ENCODE results near the gene SFXN5. TPM values are rescaled to one million over a fixed set of nuclear protein-coding genes. Genes with fewer than 3 reads are reported as not detected.

The SFXN5 gene
- total and polyA plus RNA-seq, 2 of the 8 experiments (the other 6 are each of a cell fraction or from before 2014, with no cell fraction given) = 29.3 to 33.1 TPM

DNA sequence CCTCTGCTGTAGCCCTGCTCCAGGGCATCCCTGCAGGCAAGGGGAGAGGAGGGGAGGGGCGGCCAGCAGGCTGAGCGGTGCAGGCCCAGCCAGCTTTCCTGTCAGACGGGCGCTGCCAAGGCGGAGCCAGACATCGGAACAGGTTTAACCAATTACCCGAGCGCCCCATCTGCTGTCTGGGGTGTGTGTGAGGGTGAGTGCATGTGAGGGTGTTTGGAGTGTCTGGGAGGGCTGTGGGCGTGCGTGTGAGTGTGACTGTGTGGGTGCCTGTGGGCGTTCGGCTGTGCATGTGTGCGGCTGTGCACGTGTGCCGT is 134.2 kb downstream of the SFXN5 start:
- Histone ChIP-seq H3K79me1 (ENCODE audit: low read depth, low read length) (no peaks in the 10 kb centered on the region), H4K8ac (ENCODE audit: extremely low read depth, insufficient read depth, low read length) (peak overlapping the region; percentile 42; the same call in 1 of the 2 replicates), H3K36me3 (ENCODE audit: control insufficient read depth in 2 of 4, insufficient read depth in 4 of 4, low read length in 3 of 4) (no peaks in the 10 kb centered on the region), H3K4me1 (replicated peaks in 1 of 4; ENCODE audit: control insufficient read depth in 3 of 4, insufficient read depth in 4 of 4, low read length in 3 of 4) (peaks cover 0 to 22% (median 15%) of the 10 kb centered on the region in 4 experiments; a peak in 6 of 7 replicates), H4K5ac (ENCODE audit: insufficient read length, low read depth, low read length) (no peak overlapping the region), H3K27me3 (replicated peaks in 1 of 4; ENCODE audit: control insufficient read depth in 3 of 4, extremely low read depth in 1 of 4, insufficient read depth in 3 of 4, low read length in 3 of 4) (peaks cover 0 to 13% (median 5%) of the 10 kb centered on the region in 4 experiments; a peak in 3 of 7 replicates), H2AFZ (ENCODE audit: low read length) (no peak overlapping the region), H4K91ac (replicated peaks; ENCODE audit: insufficient read length, low read length) (no peak overlapping the region), H2BK15ac (ENCODE audit: low read length) (0 out of 2 replicates have a peak overlapping the region, but pooled peaks have one; percentile 72), H3K9ac (replicated peaks in 1 of 4; ENCODE audit: extremely low read depth in 1 of 4, low read depth in 3 of 4, low read length in 3 of 4) (no peak overlapping the region), H3K4me2 (ENCODE audit: insufficient read depth in 1 of 2, low read depth in 2 of 2, low read length in 2 of 2) (no peak overlapping the region), H3K14ac (ENCODE audit: insufficient read length) (no peak overlapping the region), H2BK20ac (ENCODE audit: low read length) (no peak overlapping the region), H3K27ac (ENCODE audit: low read depth, low read length) (no peak overlapping the region), H3K56ac (replicated peaks; ENCODE audit: insufficient read length, low read depth, low read length) (no peak overlapping the region), H3K9me3 (ENCODE audit: insufficient read depth in 2 of 2, low read depth in 1 of 2, low read length in 1 of 2) (no peaks in the 10 kb centered on the region), H4K20me1 (replicated peaks in 1 of 2; ENCODE audit: control insufficient read depth in 1 of 2, insufficient read depth in 2 of 2, low read length in 2 of 2) (no peaks in the 10 kb centered on the region), H3K23me2 (ENCODE audit: low read depth, low read length) (no peaks in the 10 kb centered on the region), H2BK120ac (replicated peaks; ENCODE audit: low read depth, low read length) (no peak overlapping the region), H2BK5ac (ENCODE audit: low read depth, low read length) (peak overlapping the region; percentile 44; the same call in 1 of the 2 replicates), H3K18ac (ENCODE audit: extremely low read depth, low read length) (no peak overlapping the region), H3K4ac (replicated peaks; ENCODE audit: insufficient read length, low read depth, low read length) (no peak overlapping the region), H3K4me3 (ENCODE audit: extremely low read depth in 1 of 4, insufficient read depth in 2 of 4, low read depth in 3 of 4, low read length in 4 of 4) (no peak overlapping the region), H3K79me2 (ENCODE audit: control insufficient read depth in 1 of 2, insufficient read depth in 2 of 2, low read length in 2 of 2) (no peaks in the 10 kb centered on the region), H2BK12ac (ENCODE audit: low read depth, low read length) (peak overlapping the region; percentile 99; the same call in 1 of the 2 replicates), H3K23ac (ENCODE audit: insufficient read length) (no peak overlapping the region), H2AK5ac (ENCODE audit: low read depth, low read length) (peak overlapping the region; percentile 83)
- CTCF ChIA-PET (ENCODE audit: partially characterized antibody) = interaction anchor here (0.8 to 25.6 kb wide), 13 partner anchors 11 to 275 kb away, joined by 3 to 490 read pairs (median 5); partner anchors contain the start of gene EMX1
- TF ChIP-seq SP2 (IDR thresholded peaks at IDR 0.05; ENCODE audit: low read length) = no peak
- no peak for TF ChIP-seq SIX5 (IDR thresholded peaks at IDR 0.05; ENCODE audit: low read depth, low read length)
- no peak for TF ChIP-seq POU5F1 (IDR thresholded peaks at IDR 0.05; ENCODE audit: low read depth, low read length)
- no peak for TF ChIP-seq KDM1A (IDR thresholded peaks at IDR 0.05; ENCODE audit: borderline replicate concordance, low read length)
- TF ChIP-seq ASH2L (IDR thresholded peaks at IDR 0.05; ENCODE audit: low read length) = no peak
- no peak for TF ChIP-seq CBX5 (IDR thresholded peaks at IDR 0.05; ENCODE audit: low read depth, low read length)
- TF ChIP-seq FOSL1 (IDR thresholded peaks at IDR 0.05; ENCODE audit: insufficient read depth, low read depth, low read length) = no peak
- TF ChIP-seq CHD1 (IDR thresholded peaks at IDR 0.05; ENCODE audit: low read depth, low read length) = no peak
- no peak for TF ChIP-seq EP300 (IDR thresholded peaks at IDR 0.05; ENCODE audit: borderline replicate concordance in 1 of 2, low read depth in 2 of 2, low read length in 2 of 2)
- FAIRE-seq = no peak
- POLR2A ChIA-PET (ENCODE audit: partially characterized antibody) = interaction anchor here (0.9 to 2.6 kb wide), 5 partner anchors 11 to 39 kb away, joined by 3 to 11 read pairs (median 4); partner anchors contain the start of gene EMX1
- DNase-seq (ENCODE audit: low read depth in 1 of 2, low spot score in 2 of 2) = no peak
- 90% methylated on average over 15 of the region's 15 CpGs; no CpG with 5 or more reads in 1 of the 2 experiments for WGBS, 2 experiments (ENCODE audit: extremely low coverage in 1 of 2, insufficient coverage in 1 of 2, insufficient read length in 1 of 2, insufficient replicate concordance in 2 of 2, low coverage in 1 of 2, low lambda C conversion rate in 2 of 2, missing lambda C conversion rate in 1 of 2)
